Hepatocyte (in vitro differentiated cells): ENCODE measurements around the gene LACC1. TPM values are rescaled to one million over a fixed set of nuclear protein-coding genes. Genes with fewer than 3 reads are reported as not detected.

Experiments
- DNase-seq: peaks from one replicate; pipeline ENCODE4 v3.0.0-alpha.2; 2016; ENCODE audit warnings: low spot score
- H2AFZ ChIP-seq: fragments of 200-600 bp; sonication (generic); 2 replicates; pipeline ENCODE4 v1.6.0; 2016; ENCODE audit warnings: antibody characterized with exemption, mild to moderate bottlenecking
- H3K27ac ChIP-seq: fragments of 200-600 bp; sonication (generic); 2 replicates; pipeline ENCODE4 v1.5.1; 2016; ENCODE audit warnings: mild to moderate bottlenecking
- H3K27me3 ChIP-seq: fragments of 200-600 bp; sonication (generic); 2 replicates; pipeline ENCODE4 v1.6.1; 2016
- H3K36me3 ChIP-seq: fragments of 200-600 bp; sonication (generic); replicated peaks from 2 replicates; pipeline ENCODE4 v1.5.1; 2016; ENCODE audit warnings: low read depth; ENCODE audit not compliant: insufficient read depth
- H3K4me1 ChIP-seq: fragments of 200-600 bp; sonication (generic); 2 replicates; pipeline ENCODE4 v1.5.1; 2016; ENCODE audit warnings: mild to moderate bottlenecking, moderate library complexity; ENCODE audit not compliant: insufficient read depth
- H3K4me2 ChIP-seq: fragments of 200-600 bp; sonication (generic); 2 replicates; pipeline ENCODE4 v1.6.0; 2016
- H3K4me3 ChIP-seq: fragments of 200-600 bp; sonication (generic); 2 replicates; pipeline ENCODE4 v1.5.1; 2016; ENCODE audit warnings: mild to moderate bottlenecking
- H3K79me2 ChIP-seq: fragments of 200-600 bp; sonication (generic); 2 replicates; pipeline ENCODE4 v1.6.0; 2017; ENCODE audit warnings: mild to moderate bottlenecking
- H3K9me2 ChIP-seq: fragments of 200-600 bp; sonication (generic); replicated peaks from 2 replicates; pipeline ENCODE4 v1.6.0; 2017; ENCODE audit warnings: mild to moderate bottlenecking; ENCODE audit not compliant: insufficient read depth
- H3K9me3 ChIP-seq: fragments of 200-600 bp; sonication (generic); 2 replicates; pipeline ENCODE4 v1.5.1; 2016; ENCODE audit warnings: low read depth, mild to moderate bottlenecking
- H4K20me1 ChIP-seq: fragments of 200-600 bp; sonication (generic); 2 replicates; pipeline ENCODE4 v1.6.0; 2016; ENCODE audit warnings: mild to moderate bottlenecking; ENCODE audit not compliant: insufficient read depth, poor library complexity, severe bottlenecking
- CTCF ChIP-seq: fragments of 200-600 bp; sonication (generic); IDR thresholded peaks from 2 replicates; pipeline ENCODE4 v1.5.1; 2016; ENCODE audit warnings: antibody characterized with exemption, mild to moderate bottlenecking; ENCODE audit not compliant: poor library complexity
- EZH2 ChIP-seq: fragments of 200-600 bp; sonication (generic); IDR thresholded peaks from 2 replicates; pipeline ENCODE4 v1.6.1; 2016; ENCODE audit warnings: antibody characterized with exemption, mild to moderate bottlenecking, borderline replicate concordance
- EZH2phosphoT487 ChIP-seq: fragments of 200-600 bp; sonication (generic); IDR thresholded peaks from one replicate; pipeline ENCODE4 v1.6.1; 2018; ENCODE audit warnings: antibody characterized with exemption, mild to moderate bottlenecking, low read depth, moderate library complexity; ENCODE audit not compliant: unreplicated experiment, severe bottlenecking
- WGBS: methylation state at CpG from one replicate; pipeline ENCODE4 v1.1.6; 2016; ENCODE audit warnings: low lambda C conversion rate; ENCODE audit errors: missing lambda C conversion rate; 5-methylcytosine and 5-hydroxymethylcytosine counted together
- polyA plus RNA-seq: library from polyadenylated mRNA; unstranded; fragments of >200 nt; fragmentation: Nextera tagmentation; extraction: Ambion mirVana; gene quantifications from 2 replicates; pipeline ENCODE4 v1.2.1, GENCODE V29; 2016
- total RNA-seq: library from RNA; depleted of rRNA; stranded (reverse); fragments of >200 nt; gene quantifications from 2 replicates; pipeline ENCODE4 v1.2.3, GENCODE V29; 2014

The LACC1 gene
- total and polyA plus RNA-seq, 2 experiments from 2014 or later = 3.6 to 11.1 TPM

DNA sequence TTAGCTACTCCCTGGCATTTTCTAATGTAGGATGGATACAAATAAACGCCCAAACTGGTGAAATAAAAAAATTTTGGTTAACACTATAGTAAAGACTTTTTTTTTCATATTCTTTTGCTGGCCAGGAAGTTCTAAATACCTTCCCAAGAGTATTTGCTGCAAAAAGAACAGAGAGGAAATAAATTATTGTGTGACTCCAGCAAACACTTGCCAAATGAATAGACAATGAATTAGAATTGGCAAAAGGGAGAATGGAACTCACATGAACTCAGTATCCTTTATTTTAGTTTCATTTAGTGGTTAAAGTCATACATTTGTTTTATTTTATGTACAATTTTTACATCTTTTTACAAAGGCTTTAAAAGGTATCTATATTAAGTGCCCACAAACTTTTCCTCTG is 58.1 kb downstream of the LACC1 start:
- Histone ChIP-seq H3K27me3 (no peaks in the 10 kb centered on the region), H3K9me2 (no peaks in the 10 kb centered on the region), H3K27ac (no peak overlapping the region), H3K9me3 (no peaks in the 10 kb centered on the region), H3K79me2 (no peaks in the 10 kb centered on the region), H2AFZ (no peak overlapping the region), H3K36me3 (no peaks in the 10 kb centered on the region), H3K4me3 (no peak overlapping the region), H3K4me2 (no peak overlapping the region), H4K20me1 (no peaks in the 10 kb centered on the region), H3K4me1 (no peaks in the 10 kb centered on the region)
- DNase-seq = no peak
- TF ChIP-seq EZH2 (no peak), CTCF (no peak)
- 97% methylated on average over 1 of the region's 1 CpG for WGBS

DNA sequence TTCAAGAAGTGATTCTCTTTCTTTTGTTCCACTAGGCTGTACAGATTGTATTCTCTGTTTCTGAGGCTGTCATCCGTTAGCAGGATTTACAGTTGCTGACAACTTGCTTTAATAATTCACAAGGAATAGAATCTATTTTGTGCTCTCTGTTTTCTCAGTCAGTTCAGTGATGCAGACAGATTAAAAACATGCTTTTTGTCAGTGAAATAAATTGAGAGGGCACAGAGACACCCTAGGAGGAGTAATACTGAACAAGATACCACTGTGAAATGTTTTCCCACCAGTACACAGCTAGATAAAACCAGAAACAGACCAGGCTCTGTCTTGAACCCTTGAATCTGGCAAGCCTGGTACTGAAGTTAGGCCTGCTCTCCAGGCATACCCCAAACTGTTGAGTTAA is 58.7 kb downstream of the LACC1 start:
- WGBS = 89% methylated on average over 1 of the region's 1 CpG
- TF ChIP-seq CTCF = no peak
- TF ChIP-seq EZH2 = no peak
- TF ChIP-seq EZH2phosphoT487 = no peak
- no peak overlapping the region for H3K4me2 ChIP-seq
- DNase-seq = no peak
- H3K79me2 ChIP-seq = no peaks in the 10 kb centered on the region
- H3K9me3 ChIP-seq = no peaks in the 10 kb centered on the region
- H3K36me3 ChIP-seq = no peaks in the 10 kb centered on the region
- H3K4me1 ChIP-seq = no peaks in the 10 kb centered on the region
- no peak overlapping the region for H3K4me3 ChIP-seq
- H2AFZ ChIP-seq = no peak overlapping the region
- no peaks in the 10 kb centered on the region for H3K27me3 ChIP-seq
- no peak overlapping the region for H3K27ac ChIP-seq
- H4K20me1 ChIP-seq = no peaks in the 10 kb centered on the region
- H3K9me2 ChIP-seq = no peaks in the 10 kb centered on the region

DNA sequence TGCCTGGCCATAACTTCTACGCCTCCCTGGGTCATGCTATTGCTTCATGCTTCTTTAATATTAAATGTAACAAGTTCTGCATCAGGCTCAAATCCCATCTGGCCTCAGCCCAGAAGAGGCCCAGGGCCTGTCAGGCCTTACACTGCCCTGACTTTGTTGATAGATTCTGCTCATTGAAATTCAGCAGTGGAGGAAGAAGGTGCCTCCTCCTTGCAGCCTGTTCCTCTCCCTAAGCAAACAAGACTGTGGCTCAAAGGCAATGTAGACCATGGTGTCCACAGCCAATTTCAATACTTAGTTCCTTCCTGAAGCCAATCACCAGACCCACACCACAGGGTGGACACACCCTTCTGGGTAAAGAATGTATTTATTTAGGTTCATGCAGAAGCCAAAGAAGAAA is 59.4 kb downstream of the LACC1 start:
- Histone ChIP-seq H4K20me1 (no peaks in the 10 kb centered on the region), H3K79me2 (no peaks in the 10 kb centered on the region), H2AFZ (no peak overlapping the region), H3K4me2 (no peak overlapping the region), H3K36me3 (no peaks in the 10 kb centered on the region), H3K4me3 (no peak overlapping the region), H3K4me1 (no peaks in the 10 kb centered on the region), H3K9me3 (no peaks in the 10 kb centered on the region), H3K27me3 (no peaks in the 10 kb centered on the region), H3K9me2 (no peaks in the 10 kb centered on the region), H3K27ac (no peak overlapping the region)
- DNase-seq = no peak
- no peak for TF ChIP-seq CTCF
- TF ChIP-seq EZH2phosphoT487 = no peak
- TF ChIP-seq EZH2 = no peak
- WGBS = 100% methylated on average over 1 of the region's 1 CpG

- WGBS = 78% methylated on average over 1 of the region's 1 CpG
These were observed 62.6 kb downstream of the LACC1 start for GRCh38 chr13:43942286-43942685.

More at GRCh38 chr13:43942286-43942685, 62.6 kb downstream of the LACC1 start:
- Histone ChIP-seq H3K4me2 (no peak overlapping the region), H3K9me3 (no peaks in the 10 kb centered on the region), H3K79me2 (no peaks in the 10 kb centered on the region), H3K36me3 (no peaks in the 10 kb centered on the region), H2AFZ (no peak overlapping the region), H3K4me3 (no peak overlapping the region), H3K27ac (no peak overlapping the region), H3K9me2 (no peaks in the 10 kb centered on the region), H3K27me3 (no peaks in the 10 kb centered on the region), H3K4me1 (no peaks in the 10 kb centered on the region), H4K20me1 (no peaks in the 10 kb centered on the region)
- no peak for TF ChIP-seq EZH2phosphoT487
- no peak for TF ChIP-seq EZH2
- TF ChIP-seq CTCF = no peak
- no peak for DNase-seq
